ENCODE data around the gene FSTL5.

The FSTL5 gene

DNA sequence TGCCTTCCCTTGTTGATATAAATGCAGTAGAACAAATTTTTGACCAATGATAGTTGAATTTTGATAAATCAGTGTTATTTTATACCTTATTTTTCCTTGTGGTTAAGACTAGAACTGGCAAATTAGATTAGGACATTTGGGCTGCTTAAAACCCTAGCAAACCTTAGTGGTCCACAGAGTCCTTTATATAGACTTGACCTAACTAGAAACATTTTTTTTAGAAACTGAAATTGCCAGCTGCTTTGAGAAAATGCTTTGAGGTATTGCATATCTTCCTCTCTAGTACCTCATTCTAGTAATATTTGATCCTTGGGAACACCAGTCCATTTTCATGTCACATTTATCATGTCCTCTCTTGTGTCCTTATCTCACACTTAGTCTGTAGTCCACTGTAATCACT lies 580.3 kb downstream of the FSTL5 start:
- no peaks in the 10 kb centered on the region for H3K4me1 Mint-ChIP-seq
- ATAC-seq: no peak
- H3K4me3 Mint-ChIP-seq: no peak overlapping the region
- DNase-seq (ENCODE audit: low spot score in 2 of 2): no peak
- no peak overlapping the region for H3K27ac Mint-ChIP-seq
- H3K9me3 Mint-ChIP-seq: peaks cover 20% of the 10 kb centered on the region
- H3K36me3 Mint-ChIP-seq: no peaks in the 10 kb centered on the region

DNA sequence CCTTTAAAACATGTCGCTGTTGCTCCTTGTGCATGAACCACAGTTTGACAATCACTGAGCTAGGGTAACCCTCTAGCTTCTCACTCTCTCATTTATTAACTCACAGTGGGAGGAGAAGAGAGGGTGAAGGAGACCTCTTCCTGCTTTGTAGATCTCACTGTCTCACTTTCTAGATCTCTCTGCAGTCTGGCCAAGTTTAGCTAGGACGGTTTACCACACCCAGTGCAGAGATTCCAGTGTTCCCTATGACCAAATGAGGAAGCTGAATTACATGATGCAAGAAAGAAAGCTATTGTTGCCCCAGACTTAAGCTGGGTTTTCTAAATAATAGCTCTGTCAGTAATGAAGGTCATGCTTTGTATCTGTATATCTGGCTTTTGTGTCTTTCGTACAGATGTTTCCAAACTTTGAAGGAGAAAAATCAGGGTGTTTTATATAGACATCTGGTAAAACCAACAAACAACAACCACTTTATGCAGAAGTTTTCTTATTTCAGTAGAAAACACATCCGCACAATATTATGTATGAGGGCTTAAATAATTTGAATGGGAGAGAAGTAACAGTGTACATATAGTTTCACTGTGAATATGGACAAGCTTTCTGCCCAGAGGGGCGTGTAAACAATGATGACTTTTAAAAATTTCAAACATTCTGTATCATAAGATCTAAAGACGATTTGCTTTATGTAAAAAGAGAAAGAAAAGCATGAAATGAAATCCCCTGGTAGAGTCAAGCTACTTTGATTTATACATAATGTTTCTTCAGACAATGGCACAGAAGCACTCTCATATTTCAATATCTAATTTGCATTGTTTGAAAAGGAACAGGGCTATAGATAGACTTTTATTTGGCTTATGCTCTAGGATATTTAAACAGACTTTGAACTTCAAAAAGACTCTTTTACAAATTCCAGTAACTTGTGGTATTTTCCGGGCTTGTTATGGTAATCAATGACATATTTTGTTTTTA lies 582.3 kb downstream of the FSTL5 start:
- no peak overlapping the region for H3K4me3 Mint-ChIP-seq
- ATAC-seq: no peak
- peaks cover 33% of the 10 kb centered on the region for H3K9me3 Mint-ChIP-seq
- H3K27ac Mint-ChIP-seq: no peak overlapping the region
- no peaks in the 10 kb centered on the region for H3K4me1 Mint-ChIP-seq
- no peaks in the 10 kb centered on the region for H3K36me3 Mint-ChIP-seq
- DNase-seq (ENCODE audit: low spot score in 2 of 2): no peak

DNA sequence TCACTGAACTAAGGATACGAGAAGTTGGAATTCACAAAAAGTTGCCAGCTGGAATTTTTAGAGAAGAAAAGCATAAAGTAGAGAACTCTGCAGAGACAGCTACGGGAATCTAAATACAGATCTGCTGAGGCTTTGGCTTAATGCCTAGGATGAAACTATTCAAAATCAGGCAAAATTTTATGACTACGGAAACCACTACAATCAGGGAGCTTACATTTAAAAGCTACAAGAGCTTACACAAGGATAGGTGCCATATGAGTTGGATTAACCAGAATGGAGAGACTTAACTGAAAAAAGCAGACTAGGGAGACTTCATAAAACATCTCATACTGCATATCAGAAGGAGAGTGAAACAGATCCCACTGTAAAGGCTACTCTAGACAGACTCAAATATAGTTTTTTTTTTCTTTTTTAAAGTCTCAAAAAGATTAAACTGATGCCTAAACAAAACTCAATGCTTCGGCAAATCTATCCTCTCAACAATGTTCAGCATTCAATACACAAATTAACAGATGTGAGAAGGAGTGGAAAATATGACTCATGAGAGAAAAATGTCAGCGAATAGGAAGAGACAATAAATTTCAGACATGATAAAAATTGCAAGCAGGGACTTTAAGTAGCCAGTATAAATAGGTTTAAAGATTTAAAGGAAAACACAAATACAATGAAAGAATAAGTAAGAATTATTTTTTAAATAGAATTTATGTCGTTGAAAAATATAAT lies 586.1 kb downstream of the FSTL5 start:
- peaks cover 27% of the 10 kb centered on the region for H3K9me3 Mint-ChIP-seq
- H3K4me1 Mint-ChIP-seq: no peaks in the 10 kb centered on the region
- no peaks in the 10 kb centered on the region for H3K36me3 Mint-ChIP-seq
- ATAC-seq (no peak), DNase-seq (ENCODE audit: low spot score in 2 of 2) (no peak)
- no peak overlapping the region for H3K27ac Mint-ChIP-seq
- no peak overlapping the region for H3K4me3 Mint-ChIP-seq

DNA sequence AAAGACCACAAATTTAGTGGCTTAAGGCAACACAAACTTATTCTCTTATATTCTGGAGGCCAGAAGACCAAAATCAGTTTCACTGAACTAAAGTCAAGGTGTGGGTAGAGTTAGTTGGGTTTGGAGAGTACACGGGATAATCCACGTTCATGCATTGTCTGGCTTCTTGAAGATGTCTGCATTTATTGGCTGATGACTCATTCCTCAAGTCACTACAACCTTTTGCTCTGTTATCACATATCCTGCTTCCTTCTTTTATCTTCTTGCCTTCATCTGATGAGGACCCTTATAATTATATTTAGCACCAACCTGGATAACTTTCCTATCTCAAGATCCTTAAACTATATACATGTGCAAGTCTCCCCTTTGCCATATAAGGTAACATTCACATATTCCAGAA lies 590.0 kb downstream of the FSTL5 start:
- H3K36me3 Mint-ChIP-seq: no peaks in the 10 kb centered on the region
- H3K9me3 Mint-ChIP-seq: peaks cover 33% of the 10 kb centered on the region
- no peak for ATAC-seq
- no peak overlapping the region for H3K27ac Mint-ChIP-seq
- H3K4me3 Mint-ChIP-seq: no peak overlapping the region
- no peak for DNase-seq (ENCODE audit: low spot score in 2 of 2)
- H3K4me1 Mint-ChIP-seq: no peaks in the 10 kb centered on the region

DNA sequence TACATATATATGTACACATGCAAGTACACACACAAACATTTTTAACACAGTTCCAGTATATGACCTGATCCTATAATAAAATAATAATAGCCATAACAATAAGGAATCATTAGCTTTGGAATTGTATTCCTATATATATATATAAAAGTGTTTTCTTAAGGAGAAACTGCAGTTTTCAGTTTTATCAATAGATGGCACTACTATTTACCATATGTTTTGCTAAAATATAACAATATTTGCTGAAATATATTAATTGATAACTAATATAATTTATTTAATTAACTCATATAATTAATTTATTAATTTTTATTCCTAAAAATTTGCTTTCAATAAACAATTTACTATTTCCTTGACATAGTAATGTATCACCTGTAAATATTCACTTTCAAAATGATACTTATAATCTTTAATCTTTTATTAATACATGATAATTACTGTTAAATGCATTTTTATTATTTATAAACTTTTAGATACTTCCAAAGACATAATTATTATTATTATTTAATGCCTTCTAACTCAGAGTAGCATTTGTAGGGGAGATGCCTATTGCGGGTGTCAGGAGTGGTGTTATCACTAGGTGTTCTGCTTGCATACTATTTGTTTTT lies 599.5 kb downstream of the FSTL5 start:
- no peak overlapping the region for H3K27ac Mint-ChIP-seq
- no peak overlapping the region for H3K4me3 Mint-ChIP-seq
- DNase-seq (ENCODE audit: low spot score in 2 of 2) (no peak), ATAC-seq (no peak)
- peaks cover 13% of the 10 kb centered on the region for H3K9me3 Mint-ChIP-seq
- no peaks in the 10 kb centered on the region for H3K36me3 Mint-ChIP-seq
- H3K4me1 Mint-ChIP-seq: no peaks in the 10 kb centered on the region

DNA sequence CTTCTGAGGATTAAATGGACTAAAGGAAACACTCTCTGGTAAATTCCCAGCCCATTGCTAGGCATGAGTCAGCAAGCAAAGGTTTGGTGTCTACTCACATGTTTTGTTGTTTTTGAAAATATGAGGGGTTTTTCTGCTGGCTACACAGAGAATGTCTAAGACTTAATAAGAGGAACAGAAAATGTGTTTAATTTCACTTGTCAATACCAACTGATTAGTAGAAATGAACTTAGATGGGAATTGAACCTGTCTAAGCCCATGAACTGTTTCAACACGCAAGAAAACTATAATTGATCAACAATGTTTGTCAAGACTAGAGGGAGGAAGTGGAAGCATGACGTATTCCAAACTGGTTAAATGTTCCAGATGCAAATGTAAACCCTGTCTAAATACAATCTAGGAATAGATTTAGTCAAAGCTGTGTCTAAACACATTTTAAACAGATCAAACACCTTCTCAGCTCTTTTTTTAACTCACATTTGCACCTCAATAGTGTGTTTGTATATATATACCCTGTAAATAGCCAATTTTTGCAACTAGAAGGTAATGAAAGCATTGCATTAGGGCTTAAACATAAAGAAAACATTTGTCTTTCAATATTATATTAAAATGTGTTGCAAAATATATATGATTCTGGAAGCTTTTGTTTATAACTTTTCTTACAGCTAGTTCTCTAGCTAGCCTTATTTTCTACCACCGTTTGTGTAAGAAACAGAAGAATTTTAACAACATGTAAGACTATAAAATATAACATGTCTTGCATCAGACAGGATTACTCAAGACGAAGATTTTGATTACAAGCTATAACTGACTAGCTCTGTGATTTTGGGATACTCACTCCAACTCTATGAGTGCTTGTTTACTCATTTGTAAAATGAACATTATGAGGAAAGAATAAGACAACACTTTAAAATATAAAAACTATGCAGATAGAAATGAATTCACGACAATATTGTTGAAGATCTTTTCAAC lies 607.8 kb downstream of the FSTL5 start:
- H3K27ac Mint-ChIP-seq: no peak overlapping the region
- H3K9me3 Mint-ChIP-seq: peaks cover 18% of the 10 kb centered on the region
- no peaks in the 10 kb centered on the region for H3K4me1 Mint-ChIP-seq
- DNase-seq (ENCODE audit: low spot score in 2 of 2): no peak
- H3K36me3 Mint-ChIP-seq: no peaks in the 10 kb centered on the region
- H3K4me3 Mint-ChIP-seq: no peak overlapping the region
- ATAC-seq: no peak

DNA sequence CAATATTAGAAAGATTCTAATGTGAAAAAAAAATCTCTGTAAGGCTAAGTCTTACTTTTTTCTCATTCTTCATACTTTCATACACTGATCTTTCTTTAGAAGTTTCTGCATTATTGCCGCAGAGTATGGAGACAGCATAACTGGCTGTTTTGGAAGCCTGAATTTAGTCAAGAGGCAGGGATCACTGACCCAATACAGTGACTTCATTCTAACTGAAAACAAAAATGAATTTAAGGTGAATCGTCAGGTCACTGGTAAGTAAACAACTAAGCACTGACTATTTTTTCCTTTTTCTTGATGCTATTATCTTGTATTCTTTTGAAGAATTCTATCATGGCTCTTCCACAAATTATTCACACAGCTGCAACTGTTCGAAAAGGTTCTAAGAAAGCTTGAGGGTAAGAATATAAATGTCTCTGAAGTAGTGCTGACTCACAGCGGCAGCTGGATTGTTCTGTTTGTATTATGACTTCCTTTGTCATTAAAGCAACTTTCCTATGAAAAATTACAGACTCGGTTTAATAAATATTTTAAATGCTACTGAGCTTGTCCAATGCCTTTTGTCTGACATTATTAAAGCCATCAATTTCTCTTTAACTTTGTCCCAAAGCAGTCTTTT lies 609.3 kb downstream of the FSTL5 start:
- Mint-ChIP-seq H3K27ac (no peak overlapping the region), H3K4me1 (no peaks in the 10 kb centered on the region), H3K9me3 (peaks cover 15% of the 10 kb centered on the region), H3K4me3 (no peak overlapping the region), H3K36me3 (no peaks in the 10 kb centered on the region)
- no peak for ATAC-seq
- no peak for DNase-seq (ENCODE audit: low spot score in 2 of 2)

DNA sequence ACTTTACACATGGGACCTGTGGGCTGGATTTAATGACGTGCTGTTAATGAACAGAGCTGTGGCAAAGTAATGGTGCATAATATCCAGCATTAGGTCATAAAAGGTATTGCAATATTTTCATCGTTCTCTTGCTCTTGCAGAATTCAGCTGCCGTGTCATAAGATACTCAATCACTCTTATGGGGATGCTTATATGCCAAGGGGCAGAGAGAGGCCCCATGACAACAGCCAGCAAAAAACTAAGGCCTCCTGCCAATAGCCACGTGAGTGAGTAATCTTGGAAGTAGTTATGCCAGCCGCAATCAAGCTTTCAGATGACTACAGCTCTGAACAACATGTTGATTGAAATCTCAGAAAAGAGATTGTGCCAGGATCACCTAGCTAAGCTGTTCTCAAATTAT lies 616.9 kb downstream of the FSTL5 start:
- no peak for DNase-seq (ENCODE audit: low spot score in 2 of 2)
- Mint-ChIP-seq H3K4me3 (no peak overlapping the region), H3K27ac (no peak overlapping the region), H3K9me3 (peaks cover 9% of the 10 kb centered on the region), H3K4me1 (no peaks in the 10 kb centered on the region), H3K36me3 (no peaks in the 10 kb centered on the region)
- ATAC-seq: no peak

DNA sequence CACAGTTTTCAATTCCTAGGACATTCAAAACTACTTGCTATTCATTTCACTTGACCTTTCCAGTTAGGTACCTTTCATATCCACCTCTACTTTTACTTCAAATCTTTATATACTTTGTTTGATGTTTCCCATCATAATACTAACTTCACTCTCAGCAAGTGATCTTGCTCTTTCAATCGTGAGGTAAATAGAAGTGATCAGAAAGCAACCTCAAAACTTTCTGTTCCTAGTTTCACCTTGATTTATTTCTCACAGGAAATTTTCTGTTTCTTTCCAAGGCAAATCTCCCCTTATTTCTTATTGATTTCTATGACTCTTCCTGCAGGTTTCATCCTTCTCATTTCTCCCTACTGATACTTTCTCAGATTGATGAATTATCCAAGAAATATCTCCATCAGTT lies 623.5 kb downstream of the FSTL5 start:
- ATAC-seq: no peak
- no peak for DNase-seq (ENCODE audit: low spot score in 2 of 2)
- H3K4me1 Mint-ChIP-seq: no peaks in the 10 kb centered on the region
- H3K4me3 Mint-ChIP-seq: no peak overlapping the region
- no peaks in the 10 kb centered on the region for H3K36me3 Mint-ChIP-seq
- peaks cover 21% of the 10 kb centered on the region for H3K9me3 Mint-ChIP-seq
- H3K27ac Mint-ChIP-seq: no peak overlapping the region

DNA sequence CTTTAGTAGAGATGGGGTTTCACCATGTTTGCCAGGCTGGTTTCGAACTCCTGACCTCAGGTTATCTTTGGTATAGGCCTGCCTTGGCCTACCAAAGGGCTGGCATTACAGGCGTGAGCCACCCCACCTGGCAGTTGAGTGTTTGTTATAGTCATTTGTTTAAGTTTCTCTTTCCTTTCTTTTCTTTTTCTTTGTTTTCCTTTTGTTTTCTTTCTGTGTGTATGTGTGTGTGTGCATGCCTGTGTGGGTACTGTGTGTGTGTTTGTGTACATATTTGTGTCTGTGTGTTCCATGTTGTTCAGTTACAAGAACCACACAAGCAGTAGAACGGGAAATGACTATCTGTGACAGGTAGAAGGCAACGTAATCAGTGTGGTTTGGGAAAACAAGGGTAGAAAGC lies 624.9 kb downstream of the FSTL5 start:
- H3K4me1 Mint-ChIP-seq: no peaks in the 10 kb centered on the region
- ATAC-seq (no peak), DNase-seq (ENCODE audit: low spot score in 2 of 2) (no peak)
- peaks cover 21% of the 10 kb centered on the region for H3K9me3 Mint-ChIP-seq
- H3K27ac Mint-ChIP-seq: no peak overlapping the region
- H3K4me3 Mint-ChIP-seq: no peak overlapping the region
- no peaks in the 10 kb centered on the region for H3K36me3 Mint-ChIP-seq

DNA sequence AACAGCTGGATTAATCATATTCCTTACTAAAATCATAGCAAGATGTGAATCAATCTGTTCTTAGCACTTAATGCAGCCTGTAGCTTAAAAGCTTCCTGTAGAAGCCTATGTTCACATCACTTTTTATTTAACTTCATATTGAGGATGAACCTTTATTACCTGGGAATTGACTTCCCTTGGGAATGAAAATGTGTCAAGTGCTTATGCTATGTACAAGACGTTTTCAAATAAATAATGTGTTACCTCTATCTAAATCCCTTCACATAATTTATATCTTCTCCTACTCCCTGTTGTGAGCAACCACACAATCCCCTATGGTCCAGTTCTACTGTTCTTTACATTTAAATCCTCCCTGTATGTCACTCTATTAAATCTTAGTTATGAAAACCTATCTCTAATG lies 633.1 kb downstream of the FSTL5 start:
- H3K36me3 Mint-ChIP-seq: no peaks in the 10 kb centered on the region
- no peak for ATAC-seq
- no peak overlapping the region for H3K27ac Mint-ChIP-seq
- no peak overlapping the region for H3K4me3 Mint-ChIP-seq
- no peak for DNase-seq (ENCODE audit: low spot score in 2 of 2)
- H3K9me3 Mint-ChIP-seq: peaks cover 6% of the 10 kb centered on the region
- no peaks in the 10 kb centered on the region for H3K4me1 Mint-ChIP-seq

DNA sequence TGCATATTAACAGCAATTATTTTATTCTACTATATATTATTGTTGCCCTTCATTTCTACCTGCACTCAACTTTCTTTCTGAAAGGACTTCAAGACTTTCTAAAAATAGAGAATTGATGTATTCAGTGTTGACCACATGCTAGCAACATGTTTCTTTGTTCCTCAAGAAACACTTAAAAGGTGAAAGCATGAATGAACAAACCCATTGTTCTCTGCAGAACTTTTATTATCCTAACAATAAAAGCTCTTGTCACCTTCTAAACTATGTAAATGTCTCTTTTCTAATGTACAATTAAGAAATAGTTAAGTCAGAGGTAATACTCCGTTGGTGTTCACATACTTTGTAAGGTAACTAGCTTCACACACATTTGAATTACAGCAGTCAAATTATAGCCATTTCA lies 638.7 kb downstream of the FSTL5 start:
- no peak for DNase-seq (ENCODE audit: low spot score in 2 of 2)
- Mint-ChIP-seq H3K4me3 (no peak overlapping the region), H3K36me3 (no peaks in the 10 kb centered on the region)

DNA sequence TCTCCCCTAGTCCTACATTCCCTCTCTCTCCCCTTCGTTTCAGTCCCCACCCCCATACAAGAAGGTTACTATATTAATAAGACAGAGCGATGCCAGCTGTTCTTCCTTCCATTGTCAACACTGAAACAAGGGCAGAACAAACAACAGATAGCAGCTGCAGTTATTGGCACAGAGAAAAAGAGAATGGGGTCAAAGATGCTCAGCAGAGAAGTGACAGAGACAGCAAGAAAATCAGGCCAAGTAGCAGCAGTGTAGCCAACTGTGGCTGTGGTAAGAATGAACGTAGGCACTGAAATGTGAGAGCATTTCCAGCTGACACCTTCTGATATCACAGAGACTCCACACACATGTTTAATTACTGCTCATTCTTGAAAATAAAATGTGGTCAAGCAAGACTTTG lies 641.8 kb downstream of the FSTL5 start:
- ATAC-seq (no peak), DNase-seq (ENCODE audit: low spot score in 2 of 2) (no peak)
- Mint-ChIP-seq H3K4me3 (no peak overlapping the region), H3K36me3 (no peaks in the 10 kb centered on the region), H3K27ac (no peak overlapping the region), H3K9me3 (peaks cover 9% of the 10 kb centered on the region), H3K4me1 (no peaks in the 10 kb centered on the region)

More for the DNA sequence above, 638.7 kb downstream of the FSTL5 start:
- Mint-ChIP-seq H3K4me1 (no peaks in the 10 kb centered on the region), H3K27ac (no peak overlapping the region), H3K9me3 (peaks cover 7% of the 10 kb centered on the region)
- no peak for ATAC-seq

DNA sequence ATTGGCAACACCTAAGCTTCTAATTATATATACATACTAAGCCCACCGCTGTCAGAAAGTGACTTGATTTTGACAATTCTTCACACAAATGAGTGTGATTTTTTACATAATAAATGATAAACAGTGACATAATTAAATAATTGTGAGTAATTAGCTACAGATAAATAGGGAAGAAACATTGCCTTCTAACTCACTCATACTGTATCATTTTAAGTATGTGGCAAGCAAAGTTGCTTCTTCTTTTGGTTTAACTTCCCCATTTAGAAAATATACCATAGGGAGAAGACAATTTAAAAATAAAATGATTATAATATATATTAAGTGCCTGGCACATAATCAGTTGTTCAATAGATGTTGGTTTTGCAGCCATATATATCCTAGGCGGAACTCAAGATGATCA lies 644.2 kb downstream of the FSTL5 start:
- DNase-seq (ENCODE audit: low spot score in 2 of 2) (no peak), ATAC-seq (no peak)
- Mint-ChIP-seq H3K4me1 (no peaks in the 10 kb centered on the region), H3K4me3 (no peak overlapping the region), H3K9me3 (peaks cover 6% of the 10 kb centered on the region), H3K27ac (no peak overlapping the region), H3K36me3 (no peaks in the 10 kb centered on the region)

Measured in stimulated activated effector memory CD8-positive, alpha-beta T cell treated with anti-CD3 and anti-CD28 coated beads, Interleukin-12 subunit alpha, Interleukin-12 subunit beta, amount 100 ng/mL, for 72 hours (primary cell).